MM.1S (cell line): ENCODE data around the gene FTL.

Experiments used
- DNase-seq: peaks from one replicate; pipeline ENCODE4 v3.0.0-alpha.2; 2015
- H2AFZ ChIP-seq: fragments of 300-600 bp; sonication (generic); 2 replicates; pipeline ENCODE4 v1.6.0; 2016; ENCODE audit warnings: antibody characterized with exemption, low read length
- H3F3A ChIP-seq: fragments of 300-600 bp; sonication (generic); 2 replicates; pipeline ENCODE4 v1.6.1; 2016; ENCODE audit warnings: mild to moderate bottlenecking, antibody characterized with exemption, low read length, moderate library complexity, mixed read lengths; ENCODE audit not compliant: insufficient read depth
- H3K27ac ChIP-seq: fragments of 300-600 bp; sonication (generic); 2 replicates; pipeline ENCODE4 v1.5.1; 2016; ENCODE audit warnings: mild to moderate bottlenecking, low read length
- H3K27me3 ChIP-seq: fragments of 300-600 bp; sonication (generic); replicated peaks from 2 replicates; pipeline ENCODE4 v1.6.0; 2016; ENCODE audit warnings: low read length; ENCODE audit not compliant: insufficient read depth
- H3K36me3 ChIP-seq: fragments of 300-600 bp; sonication (generic); replicated peaks from 2 replicates; pipeline ENCODE4 v1.6.1; 2016; ENCODE audit warnings: mild to moderate bottlenecking, low read length, mixed read lengths; ENCODE audit not compliant: insufficient read depth
- H3K4me1 ChIP-seq: fragments of 300-600 bp; sonication (generic); 2 replicates; pipeline ENCODE4 v1.6.1; 2016; ENCODE audit warnings: low read length, mixed read lengths
- H3K4me2 ChIP-seq: fragments of 300-600 bp; sonication (generic); 2 replicates; pipeline ENCODE4 v1.6.0; 2016; ENCODE audit warnings: low read depth, low read length
- H3K4me3 ChIP-seq: fragments of 300-600 bp; sonication (generic); 2 replicates; pipeline ENCODE4 v1.5.1; 2016; ENCODE audit warnings: low read length, mixed read lengths
- H3K79me2 ChIP-seq: fragments of 300-600 bp; sonication (generic); 2 replicates; pipeline ENCODE4 v1.6.1; 2016; ENCODE audit warnings: mixed run types, low read length, mixed read lengths
- H3K9ac ChIP-seq: fragments of 300-600 bp; sonication (generic); 2 replicates; pipeline ENCODE4 v1.6.1; 2016; ENCODE audit warnings: low read length, mixed read lengths
- H3K9me2 ChIP-seq: fragments of 300-600 bp; sonication (generic); replicated peaks from 2 replicates; pipeline ENCODE4 v1.6.1; 2016; ENCODE audit warnings: mild to moderate bottlenecking, low read length, mixed read lengths; ENCODE audit not compliant: insufficient read depth
- H3K9me3 ChIP-seq: fragments of 300-600 bp; sonication (generic); replicated peaks from 2 replicates; pipeline ENCODE4 v1.6.1; 2016; ENCODE audit warnings: mild to moderate bottlenecking, low read length, mixed read lengths; ENCODE audit not compliant: insufficient read depth
- H4K20me1 ChIP-seq: fragments of 300-600 bp; sonication (generic); 2 replicates; pipeline ENCODE4 v1.6.1; 2016; ENCODE audit warnings: mild to moderate bottlenecking, low read length, moderate library complexity, mixed read lengths; ENCODE audit not compliant: insufficient read depth
- EZH2 ChIP-seq: fragments of 300-600 bp; sonication (generic); optimal IDR thresholded peaks from 2 replicates; pipeline ENCODE3; 2017; ENCODE audit warnings: low read depth, mild to moderate bottlenecking, antibody characterized with exemption, low read length, mixed read lengths
- EZH2phosphoT487 ChIP-seq: fragments of 300-600 bp; sonication (generic); IDR thresholded peaks from 2 replicates; pipeline ENCODE4 v1.6.1; 2018; ENCODE audit warnings: antibody characterized with exemption, low read length
- TF ChIP-seq, protein P1 (sequence below): fragments of 300-600 bp; sonication (generic); IDR thresholded peaks from 2 replicates; pipeline ENCODE4 v1.5.1; 2016; ENCODE audit warnings: antibody characterized with exemption, low read length, mixed read lengths

The FTL gene

DNA sequence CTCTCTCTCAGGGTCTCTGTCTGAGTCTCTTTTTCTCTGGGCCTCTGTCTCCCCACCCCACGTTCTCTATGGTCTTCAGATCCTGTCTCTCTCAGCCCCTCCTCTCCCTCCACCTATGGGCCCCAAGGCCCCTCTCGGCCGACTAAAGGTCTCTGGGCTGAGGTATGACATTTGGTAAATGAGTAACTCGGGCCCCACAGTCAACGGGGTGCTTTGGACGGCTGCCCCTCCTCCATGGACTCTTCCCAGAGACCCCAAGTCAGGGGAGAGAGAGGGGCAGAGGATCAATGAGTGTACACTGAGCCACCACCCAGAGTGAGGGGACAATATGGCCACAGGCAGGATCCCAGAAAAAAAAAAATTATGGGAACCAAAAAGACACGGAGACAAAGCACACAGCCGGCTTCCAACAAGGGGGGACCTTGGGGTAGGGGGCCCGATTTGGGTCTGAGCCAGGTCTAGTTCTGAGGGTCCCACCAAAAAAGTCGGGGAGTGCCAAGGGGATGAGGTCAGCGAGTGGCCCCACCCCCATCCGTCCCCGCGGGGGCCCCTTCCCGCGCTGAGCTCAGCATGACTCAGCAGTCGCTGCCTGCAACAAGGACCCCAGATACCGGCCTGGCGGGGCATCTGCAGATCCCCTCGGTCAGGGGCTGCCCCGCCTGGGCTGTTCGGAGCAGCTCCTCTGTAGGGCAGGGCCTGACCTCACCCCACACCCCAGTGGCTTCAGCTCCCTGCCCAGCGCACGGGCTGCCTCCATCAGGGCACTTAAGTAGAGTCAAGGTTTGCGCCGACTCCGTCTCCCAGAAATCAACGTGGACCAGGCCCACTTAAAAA is 1.5 kb upstream of the FTL start:
- peak overlapping the region; percentile 55; the same call in 1 of the 2 replicates for H3K4me3 ChIP-seq
- no peak for TF ChIP-seq EZH2
- TF ChIP-seq, protein P1, sequence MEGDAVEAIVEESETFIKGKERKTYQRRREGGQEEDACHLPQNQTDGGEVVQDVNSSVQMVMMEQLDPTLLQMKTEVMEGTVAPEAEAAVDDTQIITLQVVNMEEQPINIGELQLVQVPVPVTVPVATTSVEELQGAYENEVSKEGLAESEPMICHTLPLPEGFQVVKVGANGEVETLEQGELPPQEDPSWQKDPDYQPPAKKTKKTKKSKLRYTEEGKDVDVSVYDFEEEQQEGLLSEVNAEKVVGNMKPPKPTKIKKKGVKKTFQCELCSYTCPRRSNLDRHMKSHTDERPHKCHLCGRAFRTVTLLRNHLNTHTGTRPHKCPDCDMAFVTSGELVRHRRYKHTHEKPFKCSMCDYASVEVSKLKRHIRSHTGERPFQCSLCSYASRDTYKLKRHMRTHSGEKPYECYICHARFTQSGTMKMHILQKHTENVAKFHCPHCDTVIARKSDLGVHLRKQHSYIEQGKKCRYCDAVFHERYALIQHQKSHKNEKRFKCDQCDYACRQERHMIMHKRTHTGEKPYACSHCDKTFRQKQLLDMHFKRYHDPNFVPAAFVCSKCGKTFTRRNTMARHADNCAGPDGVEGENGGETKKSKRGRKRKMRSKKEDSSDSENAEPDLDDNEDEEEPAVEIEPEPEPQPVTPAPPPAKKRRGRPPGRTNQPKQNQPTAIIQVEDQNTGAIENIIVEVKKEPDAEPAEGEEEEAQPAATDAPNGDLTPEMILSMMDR, result no peak
- TF ChIP-seq EZH2phosphoT487, result no peak
- H3K9me3 ChIP-seq, result no peaks in the 10 kb centered on the region
- H2AFZ ChIP-seq, result peak overlapping the region; percentile 10
- H3K79me2 ChIP-seq, result peaks cover 21% of the 10 kb centered on the region
- H3K4me2 ChIP-seq, result peak overlapping the region; percentile 75
- peak; percentile 43 for DNase-seq
- peaks cover 53% of the 10 kb centered on the region for H3F3A ChIP-seq
- H4K20me1 ChIP-seq, result no peaks in the 10 kb centered on the region
- peaks cover 42% of the 10 kb centered on the region for H3K4me1 ChIP-seq
- H3K27me3 ChIP-seq, result no peaks in the 10 kb centered on the region
- no peaks in the 10 kb centered on the region for H3K9me2 ChIP-seq
- H3K27ac ChIP-seq, result peak overlapping the region; percentile 66; the same call in 1 of the 2 replicates
- no peaks in the 10 kb centered on the region for H3K36me3 ChIP-seq
- H3K9ac ChIP-seq, result peak overlapping the region; percentile 41; the same call in 1 of the 2 replicates

DNA sequence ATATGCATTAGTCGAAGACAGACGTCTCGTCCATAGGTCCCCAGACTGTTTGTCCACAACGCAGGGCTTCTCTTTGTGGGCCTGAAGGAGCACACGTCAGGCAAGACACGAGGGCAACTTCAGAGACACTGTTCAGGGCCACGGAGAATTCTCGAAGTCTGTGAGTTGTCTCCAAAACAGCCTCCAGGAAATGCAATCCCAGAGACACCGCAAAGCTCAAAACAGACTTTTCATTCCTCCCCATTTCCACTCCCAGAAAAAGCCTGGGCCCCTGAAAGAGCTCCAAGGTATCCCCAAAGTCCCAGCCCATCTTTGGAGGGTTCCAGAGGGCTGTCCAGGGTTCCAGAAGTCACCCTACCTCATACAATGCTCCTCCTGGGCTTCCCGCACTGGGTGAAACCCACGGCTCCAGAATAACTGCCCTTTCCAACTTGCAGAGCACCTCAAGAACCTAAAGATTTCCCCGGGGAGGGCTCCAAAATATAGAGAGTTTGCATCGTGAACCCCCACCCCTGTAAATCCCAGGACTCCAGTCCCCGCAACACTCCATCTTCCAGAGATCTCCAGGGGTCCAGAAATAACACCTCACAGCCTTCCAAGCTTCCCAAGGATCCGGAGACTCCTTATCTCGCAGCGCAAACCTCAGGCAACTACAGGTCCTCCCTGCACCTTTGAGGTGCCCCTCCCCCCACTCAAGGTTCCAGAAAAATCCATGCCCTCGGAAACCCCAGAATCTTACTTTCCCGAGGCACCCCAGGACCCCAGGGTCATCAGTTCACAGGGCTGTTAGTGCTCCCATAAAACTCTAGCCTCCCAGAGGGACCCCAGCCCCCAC is 687 bp upstream of the FTL start:
- H4K20me1 ChIP-seq, result no peaks in the 10 kb centered on the region
- no peaks in the 10 kb centered on the region for H3K27me3 ChIP-seq
- H3K4me2 ChIP-seq, result peak overlapping the region; percentile 75
- H3K79me2 ChIP-seq, result peaks cover 21% of the 10 kb centered on the region
- H3K27ac ChIP-seq, result peak overlapping the region; percentile 66; the same call in 1 of the 2 replicates
- TF ChIP-seq EZH2phosphoT487, result no peak
- TF ChIP-seq, protein P1, result no peak
- no peak for TF ChIP-seq EZH2
- H3K4me3 ChIP-seq, result peak overlapping the region; percentile 55
- H3F3A ChIP-seq, result peaks cover 55% of the 10 kb centered on the region
- no peaks in the 10 kb centered on the region for H3K36me3 ChIP-seq
- H2AFZ ChIP-seq, result peak overlapping the region; percentile 10
- no peaks in the 10 kb centered on the region for H3K9me2 ChIP-seq
- peak overlapping the region; percentile 41; the same call in 1 of the 2 replicates for H3K9ac ChIP-seq
- H3K9me3 ChIP-seq, result no peaks in the 10 kb centered on the region
- H3K4me1 ChIP-seq, result peaks cover 42% of the 10 kb centered on the region
- no peak for DNase-seq

DNA sequence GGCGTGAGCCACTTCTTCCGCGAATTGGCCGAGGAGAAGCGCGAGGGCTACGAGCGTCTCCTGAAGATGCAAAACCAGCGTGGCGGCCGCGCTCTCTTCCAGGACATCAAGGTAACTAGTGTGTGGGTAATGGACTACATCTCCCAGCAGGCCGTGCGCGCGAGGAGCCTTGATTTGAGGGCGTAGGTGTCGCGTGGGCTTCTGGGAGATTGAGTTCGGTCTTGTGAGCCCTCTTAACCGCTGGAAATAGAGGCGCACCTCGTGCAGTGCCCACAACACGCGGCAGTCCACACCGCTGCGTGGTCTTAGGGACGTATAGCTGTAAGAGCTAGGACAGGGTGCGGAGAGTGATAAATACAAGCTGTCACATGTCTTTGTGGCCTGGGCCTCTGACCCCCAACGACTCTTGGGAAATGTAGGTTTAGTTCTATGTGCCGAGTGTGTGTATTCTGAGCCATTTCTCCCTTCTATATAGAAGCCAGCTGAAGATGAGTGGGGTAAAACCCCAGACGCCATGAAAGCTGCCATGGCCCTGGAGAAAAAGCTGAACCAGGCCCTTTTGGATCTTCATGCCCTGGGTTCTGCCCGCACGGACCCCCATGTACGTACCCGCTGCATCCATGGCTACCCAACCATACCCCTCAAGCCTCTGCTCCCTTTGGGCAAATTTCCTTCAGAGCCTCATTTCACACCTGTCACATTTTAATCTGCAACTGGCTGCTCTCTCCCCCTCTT is 864 bp downstream of the FTL start:
- peak overlapping the region; percentile 19; the same call in 1 of the 2 replicates for H2AFZ ChIP-seq
- peaks cover 55% of the 10 kb centered on the region for H3F3A ChIP-seq
- H3K4me2 ChIP-seq, result peak overlapping the region; percentile 85
- peak overlapping the region; percentile 83 for H3K9ac ChIP-seq
- peak; percentile 90 for DNase-seq
- H3K27me3 ChIP-seq, result no peaks in the 10 kb centered on the region
- H3K4me1 ChIP-seq, result peaks cover 42% of the 10 kb centered on the region
- no peaks in the 10 kb centered on the region for H3K9me3 ChIP-seq
- H4K20me1 ChIP-seq, result no peaks in the 10 kb centered on the region
- H3K36me3 ChIP-seq, result no peaks in the 10 kb centered on the region
- TF ChIP-seq EZH2phosphoT487 (no peak), EZH2 (no peak)
- TF ChIP-seq, protein P1, result no peak
- H3K79me2 ChIP-seq, result peaks cover 21% of the 10 kb centered on the region
- H3K9me2 ChIP-seq, result no peaks in the 10 kb centered on the region
- H3K4me3 ChIP-seq, result peak overlapping the region; percentile 94
- peak overlapping the region; percentile 73 for H3K27ac ChIP-seq
